IPS-NIHi7 (cell line): ENCODE data around the gene SOX13.
A peak's percentile ranks its signal among the peaks of the same experiment; 100 is the strongest.
"Not testable (repeated sequence)": the region's sequence is repeated elsewhere in the genome, so short reads cannot be mapped to it uniquely, and the experiment has no call there.

Source experiments
- DNase-seq: peaks from one replicate; pipeline ENCODE4 v3.0.0; 2012; ENCODE audit warnings: mixed read lengths; ENCODE audit errors: extremely low spot score

The SOX13 gene

GRCh38 chr1:204072931-204073836 lies at the start of gene SOX13:
TSS of gene SOX13 (plus strand) at chr1:204073115. CDS start at chr1:204112916, 39,801 bp downstream.
- peak; percentile 88 for DNase-seq

- DNase-seq, result no peak
These were observed 46.8 kb upstream of the SOX13 start for GRCh38 chr1:204025917-204026707.

GRCh38 chr1:204027446-204027845 lies 45.5 kb upstream of the SOX13 start:
- no peak for DNase-seq

- DNase-seq, result no peak
These were observed 43.9 kb upstream of the SOX13 start for GRCh38 chr1:204029016-204029415.

- no peak for DNase-seq
These were observed 41.7 kb upstream of the SOX13 start for GRCh38 chr1:204031098-204031710.

GRCh38 chr1:204032642-204033235 lies 40.2 kb upstream of the SOX13 start:
- no peak for DNase-seq

- no peak for DNase-seq
These were observed 39.6 kb upstream of the SOX13 start for GRCh38 chr1:204033306-204033705.

- peak; percentile 14 for DNase-seq
These were observed 35.8 kb upstream of the SOX13 start for GRCh38 chr1:204036882-204037655.

GRCh38 chr1:204041232-204041767 lies 31.6 kb upstream of the SOX13 start:
- peak; percentile 18 for DNase-seq

- peak; percentile 8 for DNase-seq
These were observed 31.0 kb upstream of the SOX13 start for GRCh38 chr1:204041803-204042505.

GRCh38 chr1:204042516-204042915 lies 30.4 kb upstream of the SOX13 start:
- DNase-seq, result no peak

- no peak for DNase-seq
These were observed 29.2 kb upstream of the SOX13 start for GRCh38 chr1:204043680-204044079.

GRCh38 chr1:204044448-204044847 lies 28.5 kb upstream of the SOX13 start:
- no peak for DNase-seq

GRCh38 chr1:204045430-204045829 lies 27.5 kb upstream of the SOX13 start:
- peak; percentile 10 for DNase-seq

GRCh38 chr1:204046346-204046745 lies 26.6 kb upstream of the SOX13 start:
- DNase-seq, result no peak

- not testable (repeated sequence) for DNase-seq
These were observed 24.1 kb upstream of the SOX13 start for GRCh38 chr1:204048796-204049195.

- DNase-seq, result no peak
These were observed 21.7 kb upstream of the SOX13 start for GRCh38 chr1:204051258-204051657.

GRCh38 chr1:204051718-204052117 lies 21.2 kb upstream of the SOX13 start:
- no peak for DNase-seq

- DNase-seq, result no peak
These were observed 19.0 kb upstream of the SOX13 start for GRCh38 chr1:204053893-204054292.

GRCh38 chr1:204059970-204060369 lies 12.9 kb upstream of the SOX13 start:
- no peak for DNase-seq
